ENCODE results near the gene TCERG1L. TPM values are rescaled to one million over a fixed set of nuclear protein-coding genes. Genes with fewer than 3 reads are reported as not detected.

Gene TCERG1L
- total RNA-seq, 1 donor from 2014 or later, result not detected

DNA sequence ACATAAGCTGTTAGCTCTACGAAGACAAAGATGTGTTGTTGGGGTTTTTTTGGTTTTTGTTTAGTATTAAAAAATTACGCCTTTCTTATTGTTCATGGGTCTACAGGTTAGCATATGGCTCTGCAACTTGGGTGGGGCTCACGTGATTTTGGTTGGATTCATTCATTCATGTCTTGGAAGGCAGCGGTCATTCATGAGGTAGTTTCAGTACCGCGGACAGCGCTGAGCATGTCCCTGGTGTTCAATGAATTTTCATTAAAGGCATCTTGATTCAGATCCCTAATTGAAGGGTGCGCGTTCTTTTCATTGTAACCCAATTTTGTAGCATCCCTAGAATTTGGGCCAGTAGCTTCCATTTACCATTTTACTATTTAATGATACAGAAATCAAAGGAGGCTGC, 42.9 kb upstream of the TCERG1L start:
- DNase-seq (no peak), ATAC-seq (no peak)
- H3K9me3 ChIP-seq, result no peaks in the 10 kb centered on the region
- peaks cover 5% of the 10 kb centered on the region for H3K27me3 ChIP-seq (ENCODE audit: low read depth)
- H3K4me1 ChIP-seq, result no peaks in the 10 kb centered on the region
- H3K27ac ChIP-seq, result no peak overlapping the region
- no peak overlapping the region for H3K4me3 ChIP-seq
- intact Hi-C loops (cut with DNase I), result no loop called here
- no peaks in the 10 kb centered on the region for H3K36me3 ChIP-seq
- TF ChIP-seq, protein P1, sequence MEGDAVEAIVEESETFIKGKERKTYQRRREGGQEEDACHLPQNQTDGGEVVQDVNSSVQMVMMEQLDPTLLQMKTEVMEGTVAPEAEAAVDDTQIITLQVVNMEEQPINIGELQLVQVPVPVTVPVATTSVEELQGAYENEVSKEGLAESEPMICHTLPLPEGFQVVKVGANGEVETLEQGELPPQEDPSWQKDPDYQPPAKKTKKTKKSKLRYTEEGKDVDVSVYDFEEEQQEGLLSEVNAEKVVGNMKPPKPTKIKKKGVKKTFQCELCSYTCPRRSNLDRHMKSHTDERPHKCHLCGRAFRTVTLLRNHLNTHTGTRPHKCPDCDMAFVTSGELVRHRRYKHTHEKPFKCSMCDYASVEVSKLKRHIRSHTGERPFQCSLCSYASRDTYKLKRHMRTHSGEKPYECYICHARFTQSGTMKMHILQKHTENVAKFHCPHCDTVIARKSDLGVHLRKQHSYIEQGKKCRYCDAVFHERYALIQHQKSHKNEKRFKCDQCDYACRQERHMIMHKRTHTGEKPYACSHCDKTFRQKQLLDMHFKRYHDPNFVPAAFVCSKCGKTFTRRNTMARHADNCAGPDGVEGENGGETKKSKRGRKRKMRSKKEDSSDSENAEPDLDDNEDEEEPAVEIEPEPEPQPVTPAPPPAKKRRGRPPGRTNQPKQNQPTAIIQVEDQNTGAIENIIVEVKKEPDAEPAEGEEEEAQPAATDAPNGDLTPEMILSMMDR (IDR thresholded peaks at IDR 0.05), result no peak

DNA sequence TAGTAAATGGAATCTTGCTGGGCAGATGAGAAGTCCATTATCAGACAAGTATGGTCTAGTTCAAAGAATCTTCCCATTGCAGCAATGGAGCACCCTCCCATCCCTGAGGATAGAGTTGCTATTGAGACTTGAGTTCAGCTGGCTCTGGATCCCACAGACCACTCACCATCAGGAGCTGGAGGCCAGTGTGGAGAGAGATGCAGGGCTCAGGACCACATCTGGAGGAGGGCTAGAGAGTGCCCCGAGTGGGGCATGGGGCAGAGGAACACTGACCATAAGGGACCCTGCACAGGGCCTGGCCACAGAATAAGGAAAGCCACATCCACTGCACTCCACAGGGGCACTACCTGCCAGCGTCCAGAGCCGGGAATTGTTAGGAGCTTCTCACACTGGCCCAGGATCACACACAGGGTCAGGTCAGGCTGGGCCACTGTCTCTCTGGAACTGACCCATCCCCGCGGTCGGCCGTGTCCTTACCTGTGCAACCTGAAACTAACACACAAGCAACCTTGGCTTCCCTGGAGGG, 41.3 kb upstream of the TCERG1L start:
- no peaks in the 10 kb centered on the region for H3K36me3 ChIP-seq
- no peaks in the 10 kb centered on the region for H3K4me1 ChIP-seq
- ATAC-seq (peak in 1 of 2 donors; percentile 29), DNase-seq (no peak)
- H3K27ac ChIP-seq, result no peak overlapping the region
- intact Hi-C loops (cut with DNase I), result no loop called here
- H3K9me3 ChIP-seq, result no peaks in the 10 kb centered on the region
- peaks cover 9% of the 10 kb centered on the region for H3K27me3 ChIP-seq (ENCODE audit: low read depth)
- no peak overlapping the region for H3K4me3 ChIP-seq
- TF ChIP-seq, protein P1 (IDR thresholded peaks at IDR 0.05), result no peak

- no peaks in the 10 kb centered on the region for H3K4me1 ChIP-seq
- H3K4me3 ChIP-seq, result no peak overlapping the region
- DNase-seq (no peak), ATAC-seq (no peak)
- TF ChIP-seq, protein P1 (IDR thresholded peaks at IDR 0.05), result no peak
- intact Hi-C loops (cut with DNase I), result no loop called here
- no peak overlapping the region for H3K27ac ChIP-seq
- H3K9me3 ChIP-seq, result no peaks in the 10 kb centered on the region
- no peaks in the 10 kb centered on the region for H3K36me3 ChIP-seq
- H3K27me3 ChIP-seq (ENCODE audit: low read depth), result peaks cover 9% of the 10 kb centered on the region
Observed at GRCh38 chr10:131350660-131351059, 39.1 kb upstream of the TCERG1L start.

- DNase-seq (no peak), ATAC-seq (no peak)
- TF ChIP-seq, protein P1 (IDR thresholded peaks at IDR 0.05), result no peak
- Histone ChIP-seq H3K4me1 (no peaks in the 10 kb centered on the region), H3K27me3 (ENCODE audit: low read depth) (peaks cover 9% of the 10 kb centered on the region), H3K4me3 (no peak overlapping the region), H3K9me3 (no peaks in the 10 kb centered on the region), H3K36me3 (no peaks in the 10 kb centered on the region), H3K27ac (no peak overlapping the region)
- intact Hi-C loops (cut with DNase I), result no loop called here
Observed at GRCh38 chr10:131350245-131350644, 38.7 kb upstream of the TCERG1L start.

DNA sequence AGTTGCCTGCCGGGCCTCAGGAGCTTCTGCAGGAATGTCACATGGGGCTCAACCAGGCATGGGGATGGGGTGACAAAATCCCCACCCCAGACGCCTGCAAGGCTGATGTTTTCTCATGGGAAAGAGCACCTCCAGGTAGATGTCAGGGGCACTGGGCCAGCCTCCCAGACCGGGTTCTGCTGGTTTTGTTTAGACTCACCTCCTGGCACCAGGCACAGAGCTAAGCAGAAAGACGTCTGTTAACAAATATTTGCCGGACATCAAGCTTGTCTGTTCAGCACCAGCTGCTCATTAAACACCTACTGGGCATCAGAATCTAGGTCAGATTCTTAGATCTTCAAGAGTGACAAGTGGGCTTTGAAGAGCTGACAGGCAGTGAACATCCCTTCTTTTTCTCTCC, 34.9 kb upstream of the TCERG1L start:
- Histone ChIP-seq H3K4me3 (no peak overlapping the region), H3K27ac (no peak overlapping the region), H3K9me3 (no peaks in the 10 kb centered on the region), H3K36me3 (no peaks in the 10 kb centered on the region), H3K27me3 (ENCODE audit: low read depth) (peaks cover 9% of the 10 kb centered on the region), H3K4me1 (no peaks in the 10 kb centered on the region)
- intact Hi-C loops (cut with DNase I), result no loop called here
- DNase-seq (no peak), ATAC-seq (no peak)
- TF ChIP-seq, protein P1 (IDR thresholded peaks at IDR 0.05), result no peak

DNA sequence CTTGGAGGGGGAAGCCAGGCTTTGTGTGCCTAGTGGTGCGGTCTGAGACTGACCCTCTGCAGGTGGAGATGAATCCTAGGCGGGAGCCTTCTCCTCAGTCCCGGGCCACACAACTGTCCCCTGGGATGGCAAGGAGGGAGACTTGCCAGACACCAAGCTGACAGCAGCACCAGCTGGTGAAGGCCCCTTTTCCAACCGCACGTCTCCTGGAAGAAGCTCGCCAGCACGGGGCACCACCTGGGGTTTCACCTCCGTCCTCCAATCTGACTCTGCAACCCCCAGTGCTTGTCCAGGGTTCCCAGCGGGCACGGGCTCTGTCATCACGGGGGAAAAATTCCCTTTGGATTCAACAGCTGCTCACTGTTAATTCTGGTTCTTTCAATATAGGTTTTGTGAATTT, 34.2 kb upstream of the TCERG1L start:
- Histone ChIP-seq H3K27ac (no peak overlapping the region), H3K4me3 (no peak overlapping the region), H3K9me3 (no peaks in the 10 kb centered on the region), H3K36me3 (no peaks in the 10 kb centered on the region), H3K27me3 (ENCODE audit: low read depth) (peaks cover 6% of the 10 kb centered on the region), H3K4me1 (no peaks in the 10 kb centered on the region)
- DNase-seq (no peak), ATAC-seq (no peak)
- intact Hi-C loops (cut with DNase I), result no loop called here
- TF ChIP-seq, protein P1 (IDR thresholded peaks at IDR 0.05), result no peak
